Cardiac fibroblast (primary cell): Measurements from ENCODE around the gene MAFG.

ENCODE experiments used
- DNase-seq, 2 donors: peaks; one replicate each; pipeline versions ENCODE4 v3.0.0 to v3.0.0-alpha.2; 2010; ENCODE audit warnings: low read depth in 2 of 2
- H3K4me3 ChIP-seq, 2 donors: replicated peaks in 1 of 2; 1 replicate in 1 of 2; 2 replicates in 1 of 2; pipeline ENCODE4 v1.5.1; 2011; ENCODE audit warnings: low read depth in 2 of 2, low read length in 2 of 2, mild to moderate bottlenecking in 2 of 2, moderate library complexity in 1 of 2
- CTCF ChIP-seq: IDR thresholded peaks from one replicate; pipeline ENCODE4 v1.5.1; 2011; ENCODE audit warnings: low read depth, mild to moderate bottlenecking, low read length, inconsistent platforms

The MAFG gene

GRCh38 chr17:81901167-81902022, 26.1 kb downstream of the MAFG start:
- H3K4me3 ChIP-seq: peak overlapping the region in 1 of 2 donors; percentile 19
- DNase-seq: no peak
- TF ChIP-seq CTCF: no peak

- DNase-seq: no peak
- no peak overlapping the region for H3K4me3 ChIP-seq
Observed at GRCh38 chr17:81900181-81900820, 27.2 kb downstream of the MAFG start.

GRCh38 chr17:81899514-81900166, 27.9 kb downstream of the MAFG start:
- TF ChIP-seq CTCF: no peak
- H3K4me3 ChIP-seq: no peak overlapping the region
- no peak for DNase-seq

More at GRCh38 chr17:81900181-81900820, 27.2 kb downstream of the MAFG start:
- TF ChIP-seq CTCF: no peak

- DNase-seq: no peak
- H3K4me3 ChIP-seq: no peak overlapping the region
- no peak for TF ChIP-seq CTCF
Observed at GRCh38 chr17:81898885-81899284, 28.6 kb downstream of the MAFG start.

GRCh38 chr17:81898029-81898866, 29.3 kb downstream of the MAFG start:
- DNase-seq: peak; percentile 62 to 97
- no peak overlapping the region for H3K4me3 ChIP-seq
- no peak for TF ChIP-seq CTCF

GRCh38 chr17:81895400-81895799, 32.1 kb downstream of the MAFG start:
- no peak for TF ChIP-seq CTCF
- no peak for DNase-seq

More at GRCh38 chr17:81895400-81895799, 32.1 kb downstream of the MAFG start:
- no peak overlapping the region for H3K4me3 ChIP-seq
